ENCODE measurements around the gene DCDC1.
A peak's percentile ranks its signal among the peaks of the same experiment; 100 is the strongest.

DCDC1 gene

DNA sequence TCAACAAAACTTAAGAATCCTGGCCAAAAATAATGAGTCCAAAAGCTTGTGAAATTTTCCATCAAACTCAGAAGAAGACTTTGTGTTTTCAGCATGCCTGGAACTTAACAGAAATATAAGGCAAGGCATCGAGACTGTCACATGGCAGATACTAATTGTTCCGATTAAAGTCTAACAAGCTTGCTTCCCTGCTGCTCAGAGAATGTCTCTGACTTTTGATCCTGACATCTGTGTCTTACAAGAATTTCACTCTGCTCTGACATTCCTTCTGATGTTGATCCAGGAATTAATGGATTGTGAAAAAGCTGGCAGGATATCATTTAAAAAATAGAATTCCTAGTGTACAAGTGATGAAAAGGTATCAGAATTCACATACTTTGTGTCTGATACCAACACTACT is 170.2 kb downstream of the DCDC1 start:
- no peak for DNase-seq

DNA sequence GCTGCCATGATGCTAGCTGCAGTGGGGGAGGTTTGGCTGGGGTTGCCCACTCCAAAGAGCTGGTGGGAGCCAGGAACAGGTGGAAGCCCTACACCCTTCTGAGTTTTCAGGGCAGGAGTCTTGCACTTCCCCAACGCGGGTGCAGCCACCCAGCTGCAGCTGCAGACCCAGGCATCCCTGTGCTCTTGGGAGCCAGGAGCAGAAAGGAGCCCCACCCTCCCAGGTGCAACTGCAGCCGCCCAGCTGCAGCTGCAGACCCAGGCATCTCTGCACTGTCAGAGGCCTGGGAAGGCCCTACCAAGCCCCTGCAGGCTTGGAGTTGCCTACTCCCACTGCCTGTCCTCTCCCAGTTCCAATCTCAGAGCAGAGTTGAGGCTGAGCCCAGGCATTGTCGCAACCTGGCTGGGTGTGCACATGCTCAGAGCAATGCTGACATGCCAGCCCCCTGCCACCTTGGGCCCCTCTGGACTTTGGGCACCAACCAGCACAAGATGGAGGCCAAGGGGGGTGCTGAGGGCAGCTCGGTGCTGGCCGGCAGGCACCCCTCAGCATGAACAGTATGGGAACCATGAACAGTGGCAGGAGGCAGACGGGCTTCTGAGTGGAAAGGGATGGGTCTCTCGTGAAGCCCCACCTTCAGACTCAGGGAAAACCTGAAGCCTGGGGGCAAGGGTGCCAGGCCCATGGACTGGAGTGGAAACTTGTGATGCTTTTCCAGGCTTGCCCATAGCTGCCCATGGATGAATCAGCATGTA is 195.4 kb downstream of the DCDC1 start:
- no peak for DNase-seq

DNA sequence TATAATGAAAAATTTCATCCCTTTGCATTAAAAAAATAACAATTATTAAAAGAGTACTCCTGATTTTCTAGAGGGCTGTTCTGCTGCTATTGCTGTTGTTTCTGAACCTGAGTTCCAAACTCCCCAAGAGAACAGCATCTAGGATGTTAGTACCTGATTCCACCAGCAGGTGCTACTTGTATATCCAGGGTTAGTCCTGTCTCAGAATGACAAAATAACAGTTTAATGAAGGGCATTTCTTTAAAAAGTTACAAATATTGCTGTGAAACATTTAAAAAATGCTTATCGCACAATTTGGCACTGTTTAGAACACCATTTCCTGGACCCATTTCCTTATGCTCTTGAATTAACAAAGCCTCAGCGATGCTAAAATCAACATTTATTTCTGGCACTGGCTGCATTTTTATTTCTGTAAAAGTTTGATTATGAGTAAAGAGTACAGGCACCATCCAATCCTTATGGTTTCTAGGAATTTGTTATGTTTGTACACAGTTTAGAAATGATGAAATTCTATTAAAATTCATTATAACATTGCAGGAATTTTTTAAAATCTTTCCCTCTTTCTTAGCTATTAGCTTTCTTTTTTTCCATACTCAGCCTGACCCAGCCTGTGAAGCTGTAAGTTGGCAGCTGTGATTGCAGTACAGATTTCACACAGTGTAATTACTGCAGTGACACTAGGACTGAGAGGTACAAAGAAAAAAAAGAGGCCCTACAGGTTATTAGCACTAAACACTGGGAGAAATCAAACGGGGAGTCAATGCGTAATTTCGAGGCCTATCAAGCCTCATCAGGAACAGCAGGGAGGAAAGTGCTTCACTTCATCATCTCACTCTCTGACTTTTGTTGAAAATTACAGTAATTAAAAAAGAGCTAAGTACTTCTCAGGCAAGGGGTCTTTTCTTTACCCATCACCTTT is 208.8 kb downstream of the DCDC1 start:
- no peak for DNase-seq

DNA sequence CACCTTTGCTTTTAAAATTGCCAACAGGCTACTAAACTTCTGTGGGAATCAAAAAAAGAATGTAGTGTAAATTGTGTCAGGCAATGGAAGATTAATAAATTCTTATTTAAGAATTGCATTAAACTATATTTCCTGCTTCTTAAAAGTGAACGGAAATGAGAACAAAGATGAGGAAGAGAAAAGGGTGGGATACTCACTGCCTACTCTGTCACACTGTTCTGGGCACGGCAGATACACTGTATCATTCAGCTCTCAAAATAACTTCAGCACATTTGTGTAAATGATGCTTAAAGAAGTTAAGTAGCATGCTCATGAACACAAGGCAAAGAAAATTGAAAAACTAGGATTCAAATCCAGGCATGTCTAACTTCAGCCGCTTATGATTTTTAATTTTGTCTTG is 218.7 kb downstream of the DCDC1 start:
- DNase-seq = no peak

DNA sequence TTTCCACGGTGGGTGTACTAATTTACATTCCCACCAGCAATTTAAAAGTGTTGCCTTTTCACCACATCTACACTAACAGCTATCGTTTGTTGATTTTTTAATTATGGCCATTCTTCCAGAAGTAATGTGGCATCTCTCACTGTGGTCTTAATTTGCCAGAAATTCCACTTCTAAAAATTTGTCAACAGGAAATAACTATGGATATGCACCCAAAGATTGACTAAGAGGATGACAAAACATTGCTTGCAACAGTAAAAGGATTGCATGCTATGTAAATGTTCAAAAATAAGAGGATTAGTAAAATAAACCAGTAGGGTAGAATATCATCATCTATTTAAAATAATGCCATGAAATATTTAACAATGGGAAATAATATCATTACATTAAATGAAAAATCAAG is 219.5 kb downstream of the DCDC1 start:
- DNase-seq = no peak

DNA sequence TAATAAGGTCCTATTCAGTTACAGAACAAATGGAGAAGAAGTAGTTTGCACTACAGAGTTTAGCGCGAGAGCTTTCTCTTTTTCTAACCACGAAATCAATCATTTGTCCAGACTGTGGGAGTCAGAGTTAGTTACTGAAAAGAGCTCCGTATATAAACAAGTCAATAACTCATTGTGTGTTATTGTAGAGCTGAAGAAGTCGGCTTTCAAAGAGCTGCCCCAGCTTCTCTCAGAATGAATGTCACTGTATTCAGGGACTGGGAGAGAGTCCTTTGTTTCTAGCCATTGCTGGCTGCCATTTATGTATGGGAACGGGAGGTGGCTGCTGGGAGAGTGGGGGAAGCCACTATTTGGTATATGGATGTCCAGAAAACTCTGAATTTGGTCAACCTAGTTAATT is 227.8 kb downstream of the DCDC1 start:
- DNase-seq = no peak

DNA sequence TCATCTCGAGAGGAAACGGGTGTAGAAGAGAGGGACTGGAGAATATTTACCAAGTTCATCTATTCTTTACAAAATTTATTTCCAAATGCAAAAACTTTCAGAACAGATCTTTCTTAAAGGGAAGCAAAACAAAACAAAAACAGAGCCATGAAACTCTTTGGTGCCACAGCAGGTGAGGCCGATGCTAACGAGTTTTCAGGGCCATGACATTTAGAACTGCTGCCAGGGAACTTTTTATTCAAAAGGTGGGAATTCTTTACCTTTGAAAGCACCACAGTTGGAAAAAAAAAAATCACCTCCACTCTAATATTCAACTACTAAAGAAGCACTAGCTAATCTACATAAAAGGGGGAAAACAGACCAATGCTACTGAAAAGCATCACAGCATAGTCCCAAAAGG is 230.1 kb downstream of the DCDC1 start:
- DNase-seq = no peak

DNA sequence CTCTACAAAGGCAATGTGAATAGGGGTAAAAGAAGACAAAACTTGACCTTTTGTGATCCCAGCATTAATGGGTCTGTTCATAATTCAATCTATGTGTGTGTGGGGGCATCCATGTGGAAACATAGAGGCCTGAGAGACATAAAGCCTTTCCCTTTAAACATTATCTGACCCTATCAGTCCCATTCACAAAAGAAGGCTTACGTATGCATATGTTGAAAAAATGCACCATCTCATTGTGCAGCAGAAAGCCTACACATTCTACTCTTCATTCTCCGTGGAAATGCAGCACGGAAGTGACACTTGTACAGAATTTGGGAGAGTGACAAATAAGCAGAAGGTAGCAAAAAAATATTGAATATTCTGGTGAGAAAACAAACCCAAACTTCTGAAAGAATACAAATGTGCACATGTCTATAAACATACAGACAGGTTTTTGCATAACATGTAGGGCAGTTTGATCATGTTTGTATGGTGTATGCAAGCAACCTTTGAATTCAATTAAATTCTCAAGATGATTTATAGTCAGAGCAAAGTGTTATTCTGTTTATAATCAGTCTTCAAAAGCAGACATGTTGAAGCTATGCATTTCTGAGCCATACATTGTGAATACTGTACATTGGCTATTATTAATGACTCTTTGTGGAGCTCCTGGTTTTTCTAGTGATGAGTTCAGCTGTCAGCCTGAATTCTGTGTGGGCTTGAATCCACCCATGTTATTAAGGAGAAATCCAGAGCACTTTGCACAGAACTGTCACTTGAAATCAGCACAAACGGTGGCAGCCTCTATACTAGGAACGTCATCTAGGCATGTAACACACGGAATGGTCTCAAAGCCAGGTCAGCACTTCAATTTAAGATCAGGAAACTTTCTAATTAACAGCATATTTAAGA is 236.8 kb downstream of the DCDC1 start:
- no peak for DNase-seq

DNA sequence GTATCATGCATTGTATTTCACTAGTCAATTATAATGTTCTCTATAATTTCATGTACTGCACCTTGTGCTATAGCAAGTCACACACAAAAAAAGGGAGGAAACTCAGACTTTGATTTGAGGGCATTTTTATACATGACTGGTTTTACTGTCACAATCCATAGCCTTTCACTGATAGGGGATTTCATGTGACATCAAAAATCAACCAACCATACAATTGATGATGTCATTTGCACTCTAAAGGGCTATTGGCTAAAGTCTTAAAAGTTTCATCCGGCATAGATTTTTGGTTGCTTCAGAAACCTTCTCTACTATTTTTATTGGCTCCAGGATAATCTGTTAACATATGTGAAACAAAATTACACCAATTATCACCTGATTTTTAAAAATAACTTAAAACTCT is 237.8 kb downstream of the DCDC1 start:
- DNase-seq = no peak

DNA sequence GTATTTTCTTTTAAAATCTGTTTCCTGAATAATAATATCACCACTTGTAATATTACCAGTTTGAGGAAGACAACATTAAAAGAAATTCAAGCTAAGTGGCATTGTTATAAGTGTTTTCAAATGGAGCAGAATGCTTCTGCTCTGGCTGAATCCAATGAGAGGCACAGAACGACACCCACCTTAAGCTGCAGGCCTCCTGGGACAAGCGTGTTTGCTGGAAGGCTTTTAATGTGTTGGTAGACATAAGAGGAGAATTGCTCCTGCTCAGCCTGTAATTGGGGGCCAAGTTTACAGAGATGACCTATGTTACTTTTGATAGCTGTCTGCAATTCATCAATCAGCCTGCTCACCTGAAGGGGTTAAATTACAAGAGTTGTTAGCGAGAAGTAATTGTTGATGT is 242.2 kb downstream of the DCDC1 start:
- DNase-seq = no peak

DNA sequence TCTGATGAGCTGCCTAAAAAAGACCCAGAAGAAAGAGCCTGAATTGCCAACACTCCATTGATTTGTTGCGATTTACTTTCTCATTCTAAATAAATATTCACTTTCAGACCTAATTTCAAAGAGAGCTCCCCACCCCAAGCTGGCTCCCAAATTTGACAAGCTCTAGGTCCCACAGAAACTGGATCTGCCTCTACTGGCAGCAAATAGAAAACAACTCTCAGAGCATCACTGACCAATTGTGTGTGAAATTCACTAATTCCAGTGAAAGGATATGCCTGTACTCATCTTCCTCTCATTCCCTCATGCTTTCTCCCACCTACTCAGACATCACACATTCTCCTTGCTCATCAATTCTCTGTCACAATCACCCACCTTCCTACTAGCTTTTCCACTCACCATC is 249.1 kb downstream of the DCDC1 start:
- no peak for DNase-seq

DNA sequence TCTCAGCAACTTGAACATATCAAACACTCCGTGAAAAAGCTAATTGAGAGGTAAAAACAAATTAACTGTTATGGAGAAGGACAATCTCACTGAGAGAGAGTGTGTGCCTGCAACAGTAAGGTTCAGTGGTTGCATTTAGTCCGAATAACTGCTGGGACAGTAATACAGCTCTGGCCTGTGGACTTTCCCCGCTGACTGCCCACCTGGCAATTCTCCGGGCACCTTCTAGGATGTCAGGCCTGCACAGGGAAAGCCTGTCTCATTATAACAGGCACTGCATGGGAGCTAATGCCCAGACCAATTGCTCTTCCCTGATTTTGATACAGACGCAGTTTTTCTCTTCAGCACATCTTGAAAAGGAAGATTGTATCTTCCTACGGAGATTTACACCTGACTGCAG is 251.0 kb downstream of the DCDC1 start:
- DNase-seq = no peak

DNA sequence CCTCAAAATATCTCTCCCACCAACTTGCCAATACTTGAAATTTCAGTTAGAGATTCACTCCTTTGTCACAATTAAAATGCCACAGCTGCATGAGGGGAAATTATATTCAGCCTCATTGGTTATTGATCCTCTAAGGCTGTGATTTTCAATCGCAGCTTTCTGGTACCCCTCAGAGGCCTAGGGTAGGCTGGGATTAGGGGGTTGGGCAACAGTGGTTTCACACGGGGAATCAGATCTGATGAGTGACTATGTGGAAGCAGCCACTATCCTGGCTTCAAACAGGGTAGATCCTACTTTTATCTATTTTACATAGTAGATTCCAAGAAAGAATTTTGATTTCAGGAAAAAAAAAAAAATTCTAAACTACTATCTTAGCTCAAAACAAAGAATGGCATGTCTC is 252.5 kb downstream of the DCDC1 start:
- no peak for DNase-seq

DNA sequence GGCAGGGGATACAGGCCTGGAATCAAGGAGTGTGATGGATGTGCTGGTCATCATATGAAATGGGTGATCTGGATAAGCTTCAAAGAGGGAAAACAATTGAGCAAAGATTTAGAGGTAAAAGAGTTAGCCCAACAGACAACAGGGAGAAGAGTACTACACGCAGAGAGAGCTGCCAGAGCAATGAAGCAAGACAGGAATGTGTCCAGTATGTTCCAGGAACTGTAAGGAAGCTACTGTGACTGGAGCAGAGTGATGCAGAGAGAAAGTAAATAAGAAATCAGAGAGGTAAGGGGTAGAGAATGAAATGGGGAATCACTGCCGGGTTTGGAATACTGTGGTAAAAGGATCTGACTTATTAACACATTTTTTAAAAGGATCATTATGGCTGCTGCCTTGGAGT is 255.1 kb downstream of the DCDC1 start:
- DNase-seq = no peak

DNA sequence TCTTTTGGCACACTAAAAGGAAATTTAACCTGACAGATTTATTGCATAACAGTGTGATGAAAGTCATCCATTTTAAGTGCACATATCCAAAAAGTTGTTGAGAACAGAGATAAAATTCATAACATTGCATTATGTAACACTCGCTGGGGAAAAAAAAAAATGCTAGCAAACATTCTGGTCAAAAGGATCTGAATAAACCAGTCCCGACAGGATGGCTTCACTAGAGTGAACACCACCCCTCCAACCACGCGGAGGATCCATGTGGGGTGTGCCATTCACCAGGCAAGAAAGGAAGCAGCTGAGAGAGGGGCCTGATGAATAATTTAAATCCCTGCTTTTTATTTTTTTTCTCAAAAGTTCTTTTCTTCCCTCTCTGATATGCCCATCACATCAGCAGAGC is 258.7 kb downstream of the DCDC1 start:
- no peak for DNase-seq

DNA sequence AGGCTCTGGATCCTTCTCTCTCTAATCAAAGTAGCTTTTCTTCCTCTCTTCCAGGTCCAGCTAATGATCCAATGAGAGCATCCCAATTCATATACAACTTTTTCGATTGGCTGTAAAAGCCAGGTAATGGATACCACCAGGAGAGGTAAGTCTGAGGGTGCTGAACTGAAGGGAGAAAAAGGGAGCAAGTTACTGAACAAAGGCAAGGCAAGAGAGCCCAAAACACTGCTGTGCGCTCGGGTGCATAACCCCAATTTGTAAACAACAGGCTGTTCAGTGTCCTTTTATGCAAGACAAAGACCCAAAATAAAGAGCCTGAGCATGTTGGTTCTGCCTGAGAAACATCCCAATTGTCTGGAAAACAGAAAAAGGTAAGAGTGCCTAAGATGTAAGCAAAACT is 260.1 kb downstream of the DCDC1 start:
- no peak for DNase-seq

DNA sequence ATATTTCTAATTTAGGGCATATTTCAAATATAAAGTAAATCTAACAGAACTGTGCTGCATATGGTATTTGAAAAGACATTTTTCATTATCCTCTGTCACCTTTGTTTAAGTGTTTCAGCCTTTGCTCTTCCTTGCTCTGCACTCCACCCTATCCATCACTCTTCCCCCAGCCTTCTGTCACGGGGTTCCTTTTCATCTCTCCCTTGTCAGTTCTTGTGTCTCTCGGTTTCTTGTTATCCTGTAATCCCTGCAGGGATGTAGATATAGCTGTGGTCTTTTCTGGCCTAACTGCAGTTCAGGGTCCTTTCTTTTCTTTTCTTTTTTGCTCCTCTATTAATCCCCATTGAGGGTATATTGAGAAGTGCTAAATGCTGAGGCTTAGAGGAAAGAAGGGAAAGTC is 261.9 kb downstream of the DCDC1 start:
- DNase-seq = no peak

DNA sequence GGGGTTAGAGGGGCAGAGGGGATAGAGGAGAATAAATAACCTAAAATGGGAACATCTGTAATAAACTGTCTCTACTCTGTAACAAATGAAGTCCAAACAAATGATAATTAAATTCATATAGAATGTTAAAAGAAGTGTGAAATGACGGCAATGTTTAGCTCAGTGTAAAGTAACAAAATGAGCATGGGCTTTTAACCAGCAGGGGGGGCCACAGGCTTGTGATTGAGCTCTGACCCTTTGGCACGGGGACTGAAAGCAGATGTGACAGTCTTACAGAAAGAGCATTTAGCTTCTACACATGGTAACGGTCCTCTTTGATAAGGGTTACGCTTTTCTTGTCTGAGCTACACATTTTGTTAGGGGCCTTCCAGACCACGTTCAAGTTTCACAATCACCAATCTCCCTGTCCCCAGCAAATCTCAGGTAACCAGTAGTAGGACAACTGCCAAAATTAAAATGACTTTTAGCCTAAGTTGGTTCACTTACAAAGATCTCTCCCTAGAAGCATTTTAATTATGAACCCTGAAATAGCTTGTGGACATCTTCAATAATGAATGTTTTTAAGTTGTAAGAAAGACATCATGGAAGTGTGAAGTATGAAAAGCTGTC is 262.5 kb downstream of the DCDC1 start:
- DNase-seq = peak; percentile 9

DNA sequence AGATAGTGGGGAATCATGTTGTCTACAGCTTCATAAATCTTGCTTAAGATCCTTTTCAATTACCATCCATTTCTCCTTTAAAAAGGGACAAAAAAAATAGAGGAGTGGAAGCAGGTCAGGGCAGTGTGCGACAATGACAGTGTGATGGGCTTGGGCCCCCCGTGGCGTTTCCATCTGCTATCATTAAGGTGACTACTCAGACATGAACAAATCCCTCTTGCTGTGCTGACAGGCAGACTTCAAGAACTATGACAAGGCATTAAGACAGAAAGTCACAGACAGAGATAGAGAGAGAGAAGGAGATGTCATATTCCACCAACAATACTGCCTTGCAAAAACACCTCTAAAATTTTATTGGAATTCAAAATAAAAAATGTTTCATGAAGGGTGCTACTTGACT is 263.2 kb downstream of the DCDC1 start:
- DNase-seq = no peak

DNA sequence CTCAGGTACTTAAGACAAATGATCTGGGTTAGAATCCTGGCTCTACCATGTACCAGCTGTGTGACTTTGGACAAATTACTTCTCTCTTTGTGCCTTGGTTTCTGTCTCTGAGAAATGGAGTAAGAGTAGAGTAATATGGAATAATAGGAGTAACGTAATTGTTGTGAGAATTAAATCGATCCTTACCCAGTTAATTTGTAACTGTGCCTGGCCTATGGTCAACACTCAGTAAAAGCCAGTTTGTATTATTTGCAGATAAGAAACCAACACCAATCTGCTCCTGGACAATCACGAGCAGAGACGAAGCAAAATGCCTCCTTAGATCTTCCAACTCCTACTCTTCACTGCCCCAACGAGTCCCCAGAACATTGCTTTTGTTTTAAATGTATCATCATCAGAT is 266.7 kb downstream of the DCDC1 start:
- no peak for DNase-seq

DNA sequence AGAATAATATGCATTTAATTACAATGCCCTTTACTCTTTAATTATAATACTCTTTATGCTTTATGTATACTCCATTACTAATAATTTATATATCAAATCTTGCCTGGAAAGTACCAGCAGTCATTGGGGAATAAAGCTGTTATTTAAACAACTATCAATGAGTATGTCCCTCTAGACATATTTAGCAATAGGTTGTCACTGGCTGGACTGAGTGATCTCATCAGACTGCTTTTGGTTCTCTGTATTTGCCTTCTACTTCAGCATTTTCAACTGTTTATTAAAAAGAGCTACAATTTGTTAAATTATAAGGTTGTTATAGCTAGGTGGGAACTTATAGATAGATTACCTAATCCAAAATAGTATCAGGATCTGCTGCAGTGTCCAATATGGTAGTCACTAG is 267.2 kb downstream of the DCDC1 start:
- DNase-seq = no peak

DNA sequence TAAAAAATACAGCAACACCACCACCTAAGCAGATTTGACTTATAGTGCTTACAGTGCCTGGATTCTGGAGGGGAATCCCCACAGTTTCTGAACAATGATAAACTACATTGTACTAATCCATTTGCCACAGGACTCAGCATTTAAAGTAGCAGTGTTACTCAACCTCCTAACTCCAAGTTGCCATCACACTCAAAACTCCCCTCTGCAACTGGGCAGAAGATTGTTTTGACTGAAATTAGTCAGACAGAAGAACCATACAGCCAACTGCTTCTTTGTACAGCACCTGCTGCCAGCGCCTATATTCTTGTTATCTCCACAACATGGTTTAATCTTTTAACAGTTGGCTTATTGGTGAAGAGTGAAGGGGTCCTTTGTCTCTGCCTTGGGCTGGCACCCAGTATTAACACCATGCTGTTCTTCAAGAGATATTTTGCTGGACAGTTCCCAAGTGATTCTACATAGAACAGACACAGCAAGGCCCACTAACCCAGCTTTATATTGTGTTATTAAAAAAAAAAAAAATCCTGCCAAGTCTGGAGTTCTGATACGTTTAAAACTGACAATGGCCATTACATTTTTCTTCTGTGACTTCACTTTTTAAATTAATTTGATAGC is 273.2 kb downstream of the DCDC1 start:
- DNase-seq = no peak

DNA sequence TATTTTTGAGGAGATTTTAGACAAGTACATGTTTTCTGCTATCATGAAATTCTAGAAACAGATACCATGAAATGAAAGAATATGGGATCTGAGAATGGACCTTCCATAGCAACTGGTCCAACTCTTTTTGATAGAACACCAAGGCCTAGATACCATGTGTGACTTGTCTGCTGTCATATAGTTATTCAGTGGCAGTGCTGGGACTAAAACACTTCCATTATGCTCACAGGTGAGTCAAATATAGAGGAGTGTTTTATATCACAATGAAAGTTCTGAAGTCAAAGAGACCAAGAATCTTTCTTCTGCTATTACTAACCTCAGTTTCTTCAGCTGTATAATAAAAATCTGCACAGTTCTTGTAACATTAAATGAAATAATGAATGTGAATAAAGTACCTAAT is 276.9 kb downstream of the DCDC1 start:
- DNase-seq = no peak

Measured in activated CD4-positive, alpha-beta T cell treated with anti-CD3 and anti-CD28 coated beads for 1 hour (primary cell).